Mesendoderm (in vitro differentiated cells): ENCODE results near the gene HTRA2.

Source experiments
- DNase-seq: peaks from one replicate; pipeline ENCODE4 v3.0.0; 2013
- H2AK5ac ChIP-seq: 2 replicates; pipeline ENCODE4 v1.6.1; 2013; ENCODE audit warnings: low read length, inconsistent platforms
- H2BK120ac ChIP-seq: 2 replicates; pipeline ENCODE4 v1.6.1; 2013; ENCODE audit warnings: low read depth, mild to moderate bottlenecking, low read length, moderate library complexity, mixed read lengths
- H2BK15ac ChIP-seq: replicated peaks from 2 replicates; pipeline ENCODE4 v1.6.1; 2013; ENCODE audit warnings: low read depth, mild to moderate bottlenecking, moderate library complexity
- H2BK5ac ChIP-seq: 2 replicates; pipeline ENCODE4 v1.6.1; 2013; ENCODE audit warnings: low read length, inconsistent platforms
- H3K18ac ChIP-seq: 2 replicates; pipeline ENCODE4 v1.6.1; 2013; ENCODE audit warnings: mild to moderate bottlenecking, low read length, mixed read lengths
- H3K23ac ChIP-seq: one replicate; pipeline ENCODE4 v1.6.1; 2013; ENCODE audit warnings: low read length
- H3K27ac ChIP-seq: 2 replicates; pipeline ENCODE4 v1.5.1; 2013; ENCODE audit warnings: low read depth, mild to moderate bottlenecking, inconsistent platforms, low read length, moderate library complexity
- H3K27me3 ChIP-seq: 2 replicates; pipeline ENCODE4 v1.6.1; 2013; ENCODE audit warnings: low read length, control low read depth, mild to moderate bottlenecking, inconsistent platforms; ENCODE audit not compliant: insufficient read depth, poor library complexity
- H3K36me3 ChIP-seq: 2 replicates; pipeline ENCODE4 v1.6.1; 2013; ENCODE audit warnings: low read length, inconsistent platforms; ENCODE audit not compliant: control insufficient read depth, insufficient read depth
- H3K4ac ChIP-seq: one replicate; pipeline ENCODE4 v1.6.1; 2013; ENCODE audit warnings: low read depth, mild to moderate bottlenecking, low read length, moderate library complexity
- H3K4me1 ChIP-seq: 2 replicates; pipeline ENCODE4 v1.6.1; 2013; ENCODE audit warnings: low read depth, low read length, inconsistent platforms; ENCODE audit not compliant: control insufficient read depth
- H3K4me2 ChIP-seq: 2 replicates; pipeline ENCODE4 v1.6.1; 2013; ENCODE audit warnings: low read length
- H3K4me3 ChIP-seq: 2 replicates; pipeline ENCODE4 v1.5.1; 2013; ENCODE audit warnings: mild to moderate bottlenecking, low read length
- H3K56ac ChIP-seq: one replicate; pipeline ENCODE4 v1.6.1; 2013; ENCODE audit warnings: low read length
- H3K79me1 ChIP-seq: 2 replicates; pipeline ENCODE4 v1.6.1; 2013; ENCODE audit warnings: low read length, inconsistent platforms
- H3K79me2 ChIP-seq: 2 replicates; pipeline ENCODE4 v1.6.1; 2013; ENCODE audit warnings: mild to moderate bottlenecking, low read length; ENCODE audit not compliant: control insufficient read depth, insufficient read depth
- H3K9ac ChIP-seq: 2 replicates; pipeline ENCODE4 v1.6.1; 2013; ENCODE audit warnings: low read length, inconsistent platforms
- H4K5ac ChIP-seq: one replicate; pipeline ENCODE4 v1.6.1; 2013; ENCODE audit warnings: low read length
- H4K8ac ChIP-seq: one replicate; pipeline ENCODE4 v1.6.1; 2013; ENCODE audit warnings: low read depth, mild to moderate bottlenecking, control low read depth, low read length, moderate library complexity
- WGBS: extraction: QIAGEN DNeasy Blood & Tissue Kit; methylation state at CpG from one replicate; pipeline ENCODE4 v1.1.7; 2013; ENCODE audit warnings: low lambda C conversion rate, missing lambda C conversion rate; ENCODE audit not compliant: insufficient coverage; ENCODE audit errors: extremely low coverage; 5-methylcytosine and 5-hydroxymethylcytosine counted together

HTRA2 gene

GRCh38 chr2:74577448-74577847 lies 47.7 kb downstream of the HTRA2 start:
- H3K4me1 ChIP-seq, result no peaks in the 10 kb centered on the region
- no peak overlapping the region for H3K56ac ChIP-seq
- no peak overlapping the region for H3K18ac ChIP-seq
- H3K9ac ChIP-seq, result no peak overlapping the region
- H3K23ac ChIP-seq, result no peak overlapping the region
- DNase-seq, result no peak
- H4K8ac ChIP-seq, result no peak overlapping the region
- H4K5ac ChIP-seq, result no peak overlapping the region
- H3K79me2 ChIP-seq, result no peaks in the 10 kb centered on the region
- WGBS, result no CpG with 5 or more reads among the region's 2 CpGs
- no peak overlapping the region for H2BK15ac ChIP-seq
- H3K4me2 ChIP-seq, result no peak overlapping the region
- no peak overlapping the region for H3K4ac ChIP-seq
- H3K36me3 ChIP-seq, result no peaks in the 10 kb centered on the region
- no peak overlapping the region for H3K4me3 ChIP-seq
- no peak overlapping the region for H2BK120ac ChIP-seq
- H2BK5ac ChIP-seq, result no peak overlapping the region
- H3K79me1 ChIP-seq, result no peaks in the 10 kb centered on the region
- H3K27me3 ChIP-seq, result no peaks in the 10 kb centered on the region
- H2AK5ac ChIP-seq, result no peak overlapping the region
- no peak overlapping the region for H3K27ac ChIP-seq

DNA sequence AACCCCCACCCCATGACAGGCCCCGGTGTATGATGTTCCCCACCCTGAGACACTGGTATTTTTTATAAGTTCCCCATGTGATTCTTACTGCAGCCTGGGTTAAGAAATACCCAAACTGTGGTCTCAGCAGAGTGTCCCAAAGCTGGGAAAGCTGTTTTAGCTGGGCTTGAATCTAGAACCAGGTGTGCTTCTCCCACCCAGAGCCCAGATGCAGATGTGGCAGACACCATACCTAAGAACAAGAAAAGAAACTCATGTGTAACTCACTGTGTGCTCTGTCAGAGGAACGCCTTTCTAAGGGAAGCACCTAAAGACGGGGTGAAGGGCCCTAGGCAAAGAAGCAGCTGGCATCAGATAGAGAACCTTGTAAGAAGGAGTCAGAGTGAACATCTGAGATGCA lies 48.7 kb downstream of the HTRA2 start:
- H3K4me3 ChIP-seq, result no peak overlapping the region
- H3K9ac ChIP-seq, result no peak overlapping the region
- H3K27me3 ChIP-seq, result no peaks in the 10 kb centered on the region
- H2BK15ac ChIP-seq, result no peak overlapping the region
- WGBS, result no CpG with 5 or more reads among the region's 3 CpGs
- H4K8ac ChIP-seq, result no peak overlapping the region
- H3K27ac ChIP-seq, result no peak overlapping the region
- H2AK5ac ChIP-seq, result no peak overlapping the region
- no peak overlapping the region for H2BK120ac ChIP-seq
- H3K4ac ChIP-seq, result no peak overlapping the region
- no peak overlapping the region for H3K4me2 ChIP-seq
- H3K79me2 ChIP-seq, result no peaks in the 10 kb centered on the region
- H3K4me1 ChIP-seq, result peaks cover 2% of the 10 kb centered on the region
- no peak overlapping the region for H3K23ac ChIP-seq
- H4K5ac ChIP-seq, result no peak overlapping the region
- H3K56ac ChIP-seq, result no peak overlapping the region
- DNase-seq, result no peak
- H3K18ac ChIP-seq, result no peak overlapping the region
- H2BK5ac ChIP-seq, result no peak overlapping the region
- H3K79me1 ChIP-seq, result no peaks in the 10 kb centered on the region
- H3K36me3 ChIP-seq, result no peaks in the 10 kb centered on the region

GRCh38 chr2:74581463-74581862 lies 51.7 kb downstream of the HTRA2 start:
- Histone ChIP-seq H3K23ac (no peak overlapping the region), H2BK15ac (no peak overlapping the region), H3K79me2 (no peaks in the 10 kb centered on the region), H3K4me2 (no peak overlapping the region), H3K18ac (no peak overlapping the region), H3K4ac (no peak overlapping the region), H2BK120ac (no peak overlapping the region), H3K9ac (no peak overlapping the region), H3K4me1 (peaks cover 3% of the 10 kb centered on the region), H3K27ac (no peak overlapping the region), H3K27me3 (no peaks in the 10 kb centered on the region), H2BK5ac (no peak overlapping the region), H3K36me3 (no peaks in the 10 kb centered on the region), H4K5ac (no peak overlapping the region), H2AK5ac (no peak overlapping the region), H4K8ac (no peak overlapping the region), H3K4me3 (no peak overlapping the region), H3K79me1 (no peaks in the 10 kb centered on the region), H3K56ac (no peak overlapping the region)
- DNase-seq, result no peak
- no CpG with 5 or more reads among the region's 3 CpGs for WGBS

DNA sequence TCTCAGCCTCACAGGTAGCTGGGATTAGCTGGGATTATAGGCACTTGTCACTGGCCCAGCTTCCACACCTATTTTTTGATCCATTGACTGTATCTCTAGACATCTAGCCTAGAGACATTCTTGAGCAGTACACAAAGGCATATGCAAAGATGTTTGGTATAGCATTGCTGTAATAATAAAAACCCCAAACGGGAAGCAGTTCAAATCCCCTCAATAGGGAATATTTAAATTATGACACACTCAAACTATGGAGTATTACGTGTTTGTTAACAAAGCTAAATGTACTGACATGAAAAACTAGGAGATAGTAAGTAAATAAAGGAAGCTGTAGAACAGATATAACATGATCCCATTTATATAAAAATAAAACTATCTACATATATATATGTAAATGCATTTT lies 52.5 kb downstream of the HTRA2 start:
- DNase-seq, result no peak
- H3K4me1 ChIP-seq, result peaks cover 3% of the 10 kb centered on the region
- no peak overlapping the region for H3K27ac ChIP-seq
- no peak overlapping the region for H3K23ac ChIP-seq
- no peak overlapping the region for H3K4ac ChIP-seq
- no peak overlapping the region for H3K4me3 ChIP-seq
- H3K36me3 ChIP-seq, result no peaks in the 10 kb centered on the region
- H3K4me2 ChIP-seq, result no peak overlapping the region
- H3K79me1 ChIP-seq, result no peaks in the 10 kb centered on the region
- H3K9ac ChIP-seq, result no peak overlapping the region
- no peak overlapping the region for H3K56ac ChIP-seq
- H3K27me3 ChIP-seq, result no peaks in the 10 kb centered on the region
- no peak overlapping the region for H4K8ac ChIP-seq
- H2BK5ac ChIP-seq, result no peak overlapping the region
- no peak overlapping the region for H2BK120ac ChIP-seq
- no peak overlapping the region for H4K5ac ChIP-seq
- WGBS, result no CpG with 5 or more reads among the region's 2 CpGs
- H2BK15ac ChIP-seq, result no peak overlapping the region
- no peak overlapping the region for H2AK5ac ChIP-seq
- no peak overlapping the region for H3K18ac ChIP-seq
- H3K79me2 ChIP-seq, result no peaks in the 10 kb centered on the region
